Measurements from ENCODE around the gene SRGAP2B.
"Not testable (repeated sequence)": the region's sequence is repeated elsewhere in the genome, so short reads cannot be mapped to it uniquely, and the experiment has no call there.

GRCh38 chr1:145122344-145123061 lies 27.4 kb upstream of the SRGAP2B start:
- not testable (repeated sequence) for TF ChIP-seq CTCF (IDR thresholded peaks at IDR 0.05; ENCODE audit: low read depth, low read length, missing input control); REST (IDR thresholded peaks at IDR 0.05); GABPA (IDR thresholded peaks at IDR 0.05 in 1 of 2, conservative IDR thresholded peaks at IDR 0.05 in 1 of 2); EGR1 (IDR thresholded peaks at IDR 0.05; ENCODE audit: low read depth in 2 of 2); TAF1 (conservative IDR thresholded peaks at IDR 0.05); JUND (IDR thresholded peaks at IDR 0.05); YY1 (IDR thresholded peaks at IDR 0.05); RXRA (IDR thresholded peaks at IDR 0.05); SP1 (IDR thresholded peaks at IDR 0.05); HNF4A (conservative IDR thresholded peaks at IDR 0.05)
- TF ChIP-seq, protein P1, sequence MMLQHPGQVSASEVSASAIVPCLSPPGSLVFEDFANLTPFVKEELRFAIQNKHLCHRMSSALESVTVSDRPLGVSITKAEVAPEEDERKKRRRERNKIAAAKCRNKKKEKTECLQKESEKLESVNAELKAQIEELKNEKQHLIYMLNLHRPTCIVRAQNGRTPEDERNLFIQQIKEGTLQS (IDR thresholded peaks at IDR 0.05), result not testable (repeated sequence)
- TF ChIP-seq, protein P2, sequence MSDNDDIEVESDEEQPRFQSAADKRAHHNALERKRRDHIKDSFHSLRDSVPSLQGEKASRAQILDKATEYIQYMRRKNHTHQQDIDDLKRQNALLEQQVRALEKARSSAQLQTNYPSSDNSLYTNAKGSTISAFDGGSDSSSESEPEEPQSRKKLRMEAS (IDR thresholded peaks at IDR 0.05), result not testable (repeated sequence)

Data from liver (tissue), 3 donors.